Naive thymus-derived CD4-positive, alpha-beta T cell (primary cell): ENCODE measurements around the gene MED15. TPM values are rescaled to one million over a fixed set of nuclear protein-coding genes. Genes with fewer than 3 reads are reported as not detected.

Experiments
- ATAC-seq: fragments of 150-1000 bp; cut with Tn5 transposase; 2 replicates; pipeline ENCODE4 v1.10.0; 2021; ENCODE audit warnings: mild to moderate bottlenecking, moderate library complexity
- CTCF ChIA-PET: fragments of 350-600 bp; sonication (Branson Sonifier 250); formaldehyde crosslinking; loops from one replicate; lab custom pipeline; 2021; ENCODE audit warnings: antibody characterized with exemption; lab: Charles Lee
- POLR2A ChIA-PET: fragments of 350-600 bp; sonication (Branson Sonifier 250); formaldehyde crosslinking; loops from one replicate; lab custom pipeline; 2021; ENCODE audit warnings: antibody characterized with exemption, inconsistent platforms; lab: Charles Lee
- DNase-seq, 9 donors: peaks; one replicate each; pipeline versions ENCODE4 v3.0.0 to v3.0.0-alpha.2; 2020 to 2022; ENCODE audit warnings: mixed read lengths in 1 of 9
- H3K27ac ChIP-seq: one replicate; pipeline ENCODE4 v1.7.0; 2013; ENCODE audit warnings: mild to moderate bottlenecking, low read depth, low read length, moderate library complexity
- H3K27me3 ChIP-seq, 2 donors: one replicate each; pipeline ENCODE4 v1.7.0; 2013; ENCODE audit warnings: low read length in 2 of 2, mild to moderate bottlenecking in 2 of 2, moderate library complexity in 2 of 2; ENCODE audit not compliant: control insufficient read depth in 2 of 2, insufficient read depth in 2 of 2
- H3K36me3 ChIP-seq, 3 experiments: 1 replicate in 2 of 3; 2 replicates in 1 of 3; pipeline ENCODE4 v1.7.0; 2013; ENCODE audit warnings: low read length in 3 of 3, mild to moderate bottlenecking in 3 of 3, moderate library complexity in 1 of 3; ENCODE audit not compliant: insufficient read depth in 3 of 3, control insufficient read depth in 2 of 3
- H3K4me1 ChIP-seq, 2 donors: one replicate each; pipeline ENCODE4 v1.7.0; 2013; ENCODE audit warnings: low read length in 2 of 2, mild to moderate bottlenecking in 2 of 2, moderate library complexity in 1 of 2; ENCODE audit not compliant: control insufficient read depth in 2 of 2, insufficient read depth in 2 of 2
- H3K4me3 ChIP-seq: 2 replicates; pipeline ENCODE4 v1.7.0; 2013; ENCODE audit warnings: mild to moderate bottlenecking, low read length
- H3K9me3 ChIP-seq, 3 experiments: 1 replicate in 2 of 3; 2 replicates in 1 of 3; pipeline ENCODE4 v1.7.0; 2013; ENCODE audit warnings: low read length in 3 of 3; ENCODE audit not compliant: control insufficient read depth in 2 of 3
- H3K27ac Mint-ChIP-seq, 9 donors: one replicate each; pipeline ENCODE4 v1.8.0; 2020 to 2022; ENCODE audit warnings: mixed read lengths in 9 of 9, mild to moderate bottlenecking in 8 of 9, moderate library complexity in 5 of 9, inconsistent platforms in 2 of 9
- H3K27me3 Mint-ChIP-seq, 5 donors: one replicate each; pipeline ENCODE4 v1.8.0; 2021 to 2022; ENCODE audit warnings: mixed read lengths in 5 of 5, mild to moderate bottlenecking in 1 of 5
- H3K36me3 Mint-ChIP-seq, 5 donors: one replicate each; pipeline ENCODE4 v1.8.0; 2020 to 2022; ENCODE audit warnings: mixed read lengths in 5 of 5, mild to moderate bottlenecking in 3 of 5, inconsistent platforms in 1 of 5
- H3K4me1 Mint-ChIP-seq, 7 donors: one replicate each; pipeline ENCODE4 v1.8.0; 2020 to 2022; ENCODE audit warnings: mixed read lengths in 7 of 7, mild to moderate bottlenecking in 3 of 7, inconsistent platforms in 1 of 7
- H3K4me3 Mint-ChIP-seq, 10 donors: one replicate each; pipeline ENCODE4 v1.8.0; 2020 to 2022; ENCODE audit warnings: mild to moderate bottlenecking in 10 of 10, mixed read lengths in 10 of 10, moderate library complexity in 6 of 10, inconsistent platforms in 2 of 10
- H3K9me3 Mint-ChIP-seq, 11 donors: one replicate each; pipeline ENCODE4 v1.8.0; 2020 to 2022; ENCODE audit warnings: mixed read lengths in 11 of 11, mild to moderate bottlenecking in 4 of 11, inconsistent platforms in 1 of 11, moderate library complexity in 1 of 11
- intact Hi-C, 2 donors: fragments of 100-400 bp; cut with micrococcal nuclease; formaldehyde crosslinking; loops; one replicate each; pipeline ENCODE4 v1.15.1; 2023
- polyA plus RNA-seq, 2 donors: library from polyadenylated mRNA; unstranded; fragments of 300-500 nt; fragmentation: Illumina TruSeq; gene quantifications; one replicate each; pipeline ENCODE4 v1.2.3, GENCODE V29; 2021
- total RNA-seq, 6 experiments: library from RNA in 5 of 6; stranded (reverse) in 5 of 6; gene quantifications; 1 replicate in 5 of 6; 2 replicates in 1 of 6; pipeline ENCODE4 v1.2.3 and lab custom pipeline; 2021 to 2026

MED15 gene
- total and polyA plus RNA-seq, 7 experiments from 2014 or later: 24.3 to 235 (median 192) TPM

DNA sequence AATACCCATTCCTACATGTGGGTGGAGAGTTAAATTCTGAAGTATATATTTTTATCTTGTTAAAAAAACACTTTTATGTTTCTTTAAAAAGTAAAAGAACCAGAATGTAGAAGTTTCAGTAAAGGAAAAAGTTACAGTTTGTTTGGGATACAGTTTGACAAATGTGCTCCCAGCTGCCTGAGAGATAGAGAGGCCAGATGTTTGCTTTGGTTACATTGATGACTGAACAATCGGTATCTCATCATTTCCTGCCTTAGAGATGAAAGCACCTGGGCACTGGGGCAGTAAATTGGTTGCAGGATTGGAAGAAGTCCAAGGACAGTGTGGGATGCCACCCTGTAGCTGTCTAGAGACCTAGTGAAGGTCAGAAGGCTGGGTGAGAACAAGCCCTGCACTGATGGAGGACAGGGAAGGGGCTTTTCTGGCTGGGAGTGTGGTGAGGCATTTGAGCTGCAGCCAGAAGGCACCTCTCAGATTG, 16.6 kb downstream of the MED15 start:
- Mint-ChIP-seq H3K4me1 (peaks cover 46 to 74% (median 69%) of the 10 kb centered on the region in 7 donors), H3K9me3 (peaks cover 0 to 1% (median 0%) of the 10 kb centered on the region in 11 donors), H3K27ac (peak overlapping the region; percentile 75 to 91 (median 86)), H3K27me3 (no peaks in the 10 kb centered on the region), H3K36me3 (peaks cover 10 to 33% (median 23%) of the 10 kb centered on the region in 5 donors), H3K4me3 (peak overlapping the region in 9 of 10 donors; percentile 50 to 82 (median 67))
- H3K4me3 ChIP-seq: no peak overlapping the region
- no peaks in the 10 kb centered on the region for H3K9me3 ChIP-seq
- ChIA-PET POLR2A (interaction anchor here (0.6 to 2.7 kb wide), 7 partner anchors 11 to 44 kb away, joined by 3 to 11 read pairs (median 4); no protein-coding TSS in a partner anchor), CTCF (interaction anchor here (0.6 to 1.2 kb wide), 2 partner anchors 11 to 16 kb away, joined by 3 read pairs; no protein-coding TSS in a partner anchor)
- ATAC-seq (peak; percentile 52), DNase-seq (peak in 3 of 9 donors; percentile 16 to 22 (median 20))
- intact Hi-C loops: loop anchor here in 1 of 2 donors (1.0 kb wide), 1 partner anchor 20 kb away; no protein-coding TSS in a partner anchor
- peaks cover 0 to 54% (median 0%) of the 10 kb centered on the region in 3 experiments for H3K36me3 ChIP-seq
- peaks cover 16 to 26% of the 10 kb centered on the region in 2 donors for H3K4me1 ChIP-seq
- H3K27me3 ChIP-seq: no peaks in the 10 kb centered on the region
- peak overlapping the region; percentile 54 for H3K27ac ChIP-seq

DNA sequence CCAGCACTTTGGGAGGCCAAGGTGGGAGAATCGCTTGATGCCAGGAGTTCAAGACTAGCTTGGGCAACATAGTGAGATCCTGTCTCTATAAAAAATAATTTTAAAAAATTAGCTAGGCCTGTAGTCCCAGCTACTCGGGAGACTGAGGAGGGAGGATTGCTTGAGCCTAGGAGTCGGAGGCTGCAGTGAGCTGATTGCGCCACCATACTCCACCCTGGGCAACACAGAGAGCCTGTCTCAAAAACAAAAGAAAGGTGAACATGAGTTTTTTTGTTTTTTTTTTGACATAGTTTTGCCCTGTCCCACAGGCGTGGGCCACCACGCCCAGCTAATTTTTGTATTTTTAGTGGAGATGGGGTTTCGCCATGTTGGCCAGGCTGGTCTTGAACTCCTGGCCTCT, 17.6 kb downstream of the MED15 start:
- ChIA-PET POLR2A (interaction anchor here (0.6 to 3.2 kb wide), 3 partner anchors 25 to 424 kb away, joined by 3 to 14 read pairs (median 9); no protein-coding TSS in a partner anchor), CTCF (no interaction called here)
- intact Hi-C loops: no loop called here
- no peak for DNase-seq
- Mint-ChIP-seq H3K27me3 (no peaks in the 10 kb centered on the region), H3K4me3 (peak overlapping the region in 1 of 10 donors; percentile 64), H3K36me3 (peaks cover 10 to 26% (median 22%) of the 10 kb centered on the region in 5 donors), H3K9me3 (peaks cover 0 to 1% (median 0%) of the 10 kb centered on the region in 11 donors), H3K4me1 (peaks cover 42 to 67% (median 62%) of the 10 kb centered on the region in 7 donors), H3K27ac (peak overlapping the region in 4 of 9 donors; percentile 5 to 80 (median 71))
- no peaks in the 10 kb centered on the region for H3K9me3 ChIP-seq
- peaks cover 16 to 29% of the 10 kb centered on the region in 2 donors for H3K4me1 ChIP-seq
- H3K4me3 ChIP-seq: no peak overlapping the region
- peaks cover 0 to 43% (median 0%) of the 10 kb centered on the region in 3 experiments for H3K36me3 ChIP-seq
- no peaks in the 10 kb centered on the region for H3K27me3 ChIP-seq
- no peak for ATAC-seq
- H3K27ac ChIP-seq: no peak overlapping the region

DNA sequence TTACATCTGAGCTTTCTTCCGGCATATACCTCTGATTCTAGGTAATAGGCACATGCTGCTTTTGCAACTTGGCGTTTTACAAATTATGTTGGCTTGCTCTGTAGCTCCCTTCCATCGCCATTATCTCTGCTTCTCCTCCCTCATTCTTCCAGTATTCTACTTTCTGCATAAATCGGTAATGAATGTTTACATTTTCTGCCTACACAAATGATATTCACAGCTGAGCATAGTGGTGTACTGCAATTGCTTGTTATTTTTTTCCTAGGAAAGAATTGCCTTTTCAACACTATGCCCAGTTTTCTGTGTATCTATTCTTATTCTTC, 18.9 kb downstream of the MED15 start:
- intact Hi-C loops: no loop called here
- Histone ChIP-seq H3K27ac (no peak overlapping the region), H3K4me1 (peaks cover 21 to 41% of the 10 kb centered on the region in 2 donors), H3K36me3 (peaks cover 0 to 43% (median 0%) of the 10 kb centered on the region in 3 experiments), H3K9me3 (no peaks in the 10 kb centered on the region), H3K27me3 (no peaks in the 10 kb centered on the region), H3K4me3 (no peak overlapping the region)
- Mint-ChIP-seq H3K27ac (peak overlapping the region in 8 of 9 donors; percentile 12 to 78 (median 60)), H3K36me3 (peaks cover 9 to 20% (median 17%) of the 10 kb centered on the region in 5 donors), H3K4me1 (peaks cover 46 to 70% (median 66%) of the 10 kb centered on the region in 7 donors), H3K4me3 (peak overlapping the region in 3 of 10 donors; percentile 1 to 9 (median 6)), H3K27me3 (no peaks in the 10 kb centered on the region), H3K9me3 (peaks cover 0 to 1% (median 0%) of the 10 kb centered on the region in 11 donors)
- DNase-seq (no peak), ATAC-seq (no peak)
- ChIA-PET CTCF (interaction anchor here (1.3 to 1.4 kb wide), 2 partner anchors 8 to 33 kb away, joined by 3 read pairs; no protein-coding TSS in a partner anchor), POLR2A (interaction anchor here (0.9 to 3.2 kb wide), 4 partner anchors 16 to 43 kb away, joined by 3 to 14 read pairs (median 6); no protein-coding TSS in a partner anchor)

DNA sequence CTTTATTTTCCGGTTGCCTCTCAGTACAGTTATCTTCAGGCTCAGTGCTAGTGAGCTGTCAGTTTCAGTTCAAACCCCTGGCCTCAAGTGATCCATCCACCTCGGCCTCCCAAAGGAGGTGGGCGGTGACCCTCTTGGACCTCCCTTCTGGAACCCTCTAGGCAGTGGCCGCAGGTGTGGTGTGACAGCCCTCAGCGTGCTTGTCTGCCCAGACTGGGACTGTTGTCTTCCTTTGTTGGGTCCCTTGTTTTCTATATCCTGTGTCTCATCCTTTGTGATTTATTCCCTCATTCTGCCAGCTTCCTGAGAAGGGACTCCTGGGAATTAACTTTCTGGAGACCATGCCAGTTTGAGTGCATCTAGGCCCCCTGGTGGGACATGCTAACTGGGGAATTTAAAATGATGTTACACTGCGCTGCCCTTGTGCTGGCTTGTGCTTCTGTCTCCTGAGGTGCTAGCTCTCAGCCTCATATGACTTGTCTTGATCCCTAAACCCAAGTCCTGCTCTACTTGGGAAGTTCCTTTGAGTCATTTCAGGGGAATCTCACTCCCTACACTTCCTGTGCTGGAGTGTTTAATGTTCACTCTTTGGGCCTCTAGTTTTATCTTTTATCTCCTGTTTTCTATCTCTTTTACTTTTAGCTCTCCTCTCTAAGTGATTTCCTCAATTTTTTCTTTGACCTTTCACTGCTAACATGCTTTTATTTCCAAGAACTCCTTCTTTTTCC, 19.4 kb downstream of the MED15 start:
- Histone ChIP-seq H3K4me3 (no peak overlapping the region), H3K4me1 (peaks cover 25 to 46% of the 10 kb centered on the region in 2 donors)

GRCh38 chr22:20528405-20528978, 21.1 kb downstream of the MED15 start:
- POLR2A ChIA-PET: interaction anchor here (1.1 to 1.6 kb wide), 2 partner anchors 15 to 21 kb away, joined by 4 to 5 read pairs; no protein-coding TSS in a partner anchor
- no peaks in the 10 kb centered on the region for H3K9me3 Mint-ChIP-seq
- H3K4me1 Mint-ChIP-seq: peaks cover 53 to 74% (median 70%) of the 10 kb centered on the region in 7 donors
- no peak for ATAC-seq
- Histone ChIP-seq H3K9me3 (no peaks in the 10 kb centered on the region), H3K4me1 (peaks cover 21 to 47% of the 10 kb centered on the region in 2 donors), H3K36me3 (peaks cover 0 to 47% (median 4%) of the 10 kb centered on the region in 3 experiments), H3K27me3 (no peaks in the 10 kb centered on the region), H3K27ac (no peak overlapping the region), H3K4me3 (no peak overlapping the region)
- H3K4me3 Mint-ChIP-seq: no peak overlapping the region
- H3K27ac Mint-ChIP-seq: peak overlapping the region in 3 of 9 donors; percentile 36 to 73 (median 48)
- H3K27me3 Mint-ChIP-seq: no peaks in the 10 kb centered on the region
- intact Hi-C loops: no loop called here
- CTCF ChIA-PET: interaction anchor here (0.6 to 1.6 kb wide), 2 partner anchors 11 to 36 kb away, joined by 4 read pairs; no protein-coding TSS in a partner anchor
- H3K36me3 Mint-ChIP-seq: peaks cover 4 to 20% (median 9%) of the 10 kb centered on the region in 5 donors
- DNase-seq: no peak

More for the DNA sequence above, 19.4 kb downstream of the MED15 start:
- ATAC-seq: no peak
- intact Hi-C loops: no loop called here
- H3K9me3 Mint-ChIP-seq: peaks cover 0 to 1% (median 0%) of the 10 kb centered on the region in 11 donors
- H3K36me3 ChIP-seq: peaks cover 0 to 46% (median 3%) of the 10 kb centered on the region in 3 experiments
- no peaks in the 10 kb centered on the region for H3K9me3 ChIP-seq
- peak overlapping the region; percentile 15 to 90 (median 71) for H3K27ac Mint-ChIP-seq
- no peaks in the 10 kb centered on the region for H3K27me3 Mint-ChIP-seq
- no peak for DNase-seq
- CTCF ChIA-PET: interaction anchor here (0.6 to 1.4 kb wide), 3 partner anchors 8 to 32 kb away, joined by 3 read pairs; no protein-coding TSS in a partner anchor
- no peaks in the 10 kb centered on the region for H3K27me3 ChIP-seq
- no peak overlapping the region for H3K27ac ChIP-seq
- peaks cover 9 to 20% (median 17%) of the 10 kb centered on the region in 5 donors for H3K36me3 Mint-ChIP-seq
- H3K4me1 Mint-ChIP-seq: peaks cover 52 to 74% (median 70%) of the 10 kb centered on the region in 7 donors
- POLR2A ChIA-PET: interaction anchor here (0.9 to 3.2 kb wide), 4 partner anchors 16 to 43 kb away, joined by 3 to 14 read pairs (median 4); no protein-coding TSS in a partner anchor
- H3K4me3 Mint-ChIP-seq: peak overlapping the region in 4 of 10 donors; percentile 1 to 42 (median 12)
